Measurements from ENCODE around the gene JAKMIP2. TPM values are rescaled to one million over a fixed set of nuclear protein-coding genes. Genes with fewer than 3 reads are reported as not detected.
"Not testable (repeated sequence)": the region's sequence is repeated elsewhere in the genome, so short reads cannot be mapped to it uniquely, and the experiment has no call there.

JAKMIP2 gene
- polyA plus RNA-seq, 4 donors: 3.6 to 5.4 (median 4.9) TPM

GRCh38 chr5:147667363-147667762, 115.2 kb downstream of the JAKMIP2 start:
- no peak for DNase-seq (ENCODE audit: low read depth in 4 of 4, low spot score in 3 of 4)

- no peak for DNase-seq (ENCODE audit: low read depth in 4 of 4, low spot score in 3 of 4)
Observed at GRCh38 chr5:147666419-147666818, 116.1 kb downstream of the JAKMIP2 start.

GRCh38 chr5:147661541-147661940, 121.0 kb downstream of the JAKMIP2 start:
- no peak for DNase-seq (ENCODE audit: low read depth in 4 of 4, low spot score in 3 of 4)

- DNase-seq (ENCODE audit: low read depth in 4 of 4, low spot score in 3 of 4): no peak
Observed at GRCh38 chr5:147659166-147659929, 123.2 kb downstream of the JAKMIP2 start.

- no peak for DNase-seq (ENCODE audit: low read depth in 4 of 4, low spot score in 3 of 4)
Observed at GRCh38 chr5:147658293-147658932, 124.1 kb downstream of the JAKMIP2 start.

- no peak for DNase-seq (ENCODE audit: low read depth in 4 of 4, low spot score in 3 of 4)
Observed at GRCh38 chr5:147648597-147648996, 133.9 kb downstream of the JAKMIP2 start.

- no peak for DNase-seq (ENCODE audit: low read depth in 4 of 4, low spot score in 3 of 4)
Observed at GRCh38 chr5:147645197-147645596, 137.3 kb downstream of the JAKMIP2 start.

- no peak for DNase-seq (ENCODE audit: low read depth in 4 of 4, low spot score in 3 of 4)
Observed at GRCh38 chr5:147644460-147644859, 138.1 kb downstream of the JAKMIP2 start.

- no peak for DNase-seq (ENCODE audit: low read depth in 4 of 4, low spot score in 3 of 4)
Observed at GRCh38 chr5:147643142-147643541, 139.4 kb downstream of the JAKMIP2 start.

- DNase-seq (ENCODE audit: low read depth in 4 of 4, low spot score in 3 of 4): no peak
Observed at GRCh38 chr5:147642666-147643065, 139.9 kb downstream of the JAKMIP2 start.

- no peak for DNase-seq (ENCODE audit: low read depth in 4 of 4, low spot score in 3 of 4)
Observed at GRCh38 chr5:147639321-147639720, 143.2 kb downstream of the JAKMIP2 start.

GRCh38 chr5:147636729-147636984, 145.9 kb downstream of the JAKMIP2 start:
- no peak for DNase-seq (ENCODE audit: low read depth in 4 of 4, low spot score in 3 of 4)

- DNase-seq (ENCODE audit: low read depth in 4 of 4, low spot score in 3 of 4): no peak
Observed at GRCh38 chr5:147635882-147636728, 146.4 kb downstream of the JAKMIP2 start.

GRCh38 chr5:147635439-147635838, 147.1 kb downstream of the JAKMIP2 start:
- DNase-seq (ENCODE audit: low read depth in 4 of 4, low spot score in 3 of 4): not testable (repeated sequence)

GRCh38 chr5:147633173-147633572, 149.4 kb downstream of the JAKMIP2 start:
- DNase-seq (ENCODE audit: low read depth in 4 of 4, low spot score in 3 of 4): no peak

GRCh38 chr5:147631428-147632003, 151.0 kb downstream of the JAKMIP2 start:
- DNase-seq (ENCODE audit: low read depth in 4 of 4, low spot score in 3 of 4): no peak

GRCh38 chr5:147629196-147629595, 153.3 kb downstream of the JAKMIP2 start:
- no peak for DNase-seq (ENCODE audit: low read depth in 4 of 4, low spot score in 3 of 4)

GRCh38 chr5:147628058-147628895, 154.3 kb downstream of the JAKMIP2 start:
- DNase-seq (ENCODE audit: low read depth in 4 of 4, low spot score in 3 of 4): peak; percentile 53 to 67 (median 65)

- DNase-seq (ENCODE audit: low read depth in 4 of 4, low spot score in 3 of 4): no peak
Observed at GRCh38 chr5:147626464-147626863, 156.1 kb downstream of the JAKMIP2 start.

- no peak for DNase-seq (ENCODE audit: low read depth in 4 of 4, low spot score in 3 of 4)
Observed at GRCh38 chr5:147621016-147621415, 161.5 kb downstream of the JAKMIP2 start.

Measured in right renal pelvis (tissue), 4 donors.